HG03520 (cell line): Measurements from ENCODE around the gene DYNLL2.
"Not testable (repeated sequence)": the region's sequence is repeated elsewhere in the genome, so short reads cannot be mapped to it uniquely, and the experiment has no call there.

Source experiments
- ATAC-seq: cut with Tn5 transposase; IDR thresholded peaks from one replicate; pipeline ENCODE4 v1.9.1; 2021; ENCODE audit warnings: mild to moderate bottlenecking, moderate library complexity; ENCODE audit not compliant: unreplicated experiment

DYNLL2 gene

GRCh38 chr17:58066401-58066800, 16.8 kb upstream of the DYNLL2 start:
- ATAC-seq, result no peak

GRCh38 chr17:58072862-58073261, 10.4 kb upstream of the DYNLL2 start:
- ATAC-seq, result no peak

DNA sequence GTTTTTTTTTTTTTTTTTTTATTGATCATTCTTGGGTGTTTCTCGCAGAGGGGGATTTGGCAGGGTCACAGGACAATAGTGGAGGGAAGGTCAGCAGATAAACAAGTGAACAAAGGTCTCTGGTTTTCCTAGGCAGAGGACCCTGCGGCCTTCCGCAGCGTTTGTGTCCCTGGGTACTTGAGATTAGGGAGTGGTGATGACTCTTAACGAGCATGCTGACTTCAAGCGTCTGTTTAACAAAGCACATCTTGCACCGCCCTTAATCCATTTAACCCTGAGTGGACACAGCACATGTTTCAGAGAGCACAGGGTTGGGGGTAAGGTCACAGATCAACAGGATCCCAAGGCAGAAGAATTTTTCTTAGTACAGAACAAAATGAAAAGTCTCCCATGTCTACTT, 10.0 kb upstream of the DYNLL2 start:
- ATAC-seq, result not testable (repeated sequence)

DNA sequence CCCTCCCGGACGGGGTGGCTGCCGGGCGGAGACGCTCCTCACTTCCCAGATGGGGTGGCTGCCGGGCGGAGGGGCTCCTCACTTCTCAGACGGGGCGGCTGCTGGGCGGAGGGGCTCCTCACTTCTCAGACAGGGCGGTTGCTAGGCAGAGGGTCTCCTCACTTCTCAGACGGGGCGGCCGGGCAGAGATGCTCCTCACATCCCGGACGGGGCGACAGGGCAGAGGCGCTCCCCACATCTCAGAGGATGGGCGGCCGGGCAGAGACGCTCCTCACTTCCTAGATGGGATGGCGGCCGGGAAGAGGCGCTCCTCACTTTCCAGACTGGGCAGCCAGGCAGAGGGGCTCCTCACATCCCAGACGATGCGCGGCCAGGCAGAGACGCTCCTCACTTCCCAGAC, 8.8 kb upstream of the DYNLL2 start:
- ATAC-seq, result not testable (repeated sequence)

DNA sequence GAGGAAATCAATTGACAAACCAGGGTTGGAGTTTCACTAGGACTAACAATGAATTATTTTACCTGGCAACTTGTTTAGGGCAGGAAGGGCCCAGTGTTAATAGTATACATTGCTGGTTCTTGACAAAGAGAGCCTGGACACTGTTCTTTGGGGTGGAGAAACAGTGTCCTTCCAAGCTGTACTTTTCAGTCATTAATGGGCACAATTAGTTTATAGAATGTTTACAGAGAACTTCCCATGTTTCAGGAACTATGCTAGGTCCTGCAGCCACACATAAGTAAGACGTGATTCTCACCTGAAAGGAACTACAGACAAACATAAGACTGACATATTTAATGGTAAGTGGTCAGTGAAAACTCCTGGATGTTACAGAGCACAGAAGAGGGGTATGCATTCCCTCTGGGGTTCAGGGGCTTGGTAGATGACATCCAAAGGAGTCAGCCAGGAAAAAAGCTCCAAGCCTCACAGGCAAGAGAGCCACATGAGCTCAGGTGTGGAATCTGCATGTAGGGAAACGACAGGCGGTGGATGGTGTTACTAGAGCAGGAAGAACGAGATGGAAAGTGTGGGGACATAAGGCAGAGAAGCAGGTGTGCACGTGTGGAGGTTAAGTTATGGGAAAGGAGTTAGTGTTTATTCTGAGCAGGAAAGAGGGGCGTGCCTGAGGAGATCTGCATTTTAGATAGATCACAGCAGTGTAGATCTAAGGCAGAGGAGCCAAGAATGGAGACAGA, 3.8 kb upstream of the DYNLL2 start:
- ATAC-seq, result no peak

- ATAC-seq, result no peak
Measured at GRCh38 chr17:58081646-58082340, 1.4 kb upstream of the DYNLL2 start.

- ATAC-seq, result no peak
Measured at GRCh38 chr17:58082341-58082869, 814 bp upstream of the DYNLL2 start.

DNA sequence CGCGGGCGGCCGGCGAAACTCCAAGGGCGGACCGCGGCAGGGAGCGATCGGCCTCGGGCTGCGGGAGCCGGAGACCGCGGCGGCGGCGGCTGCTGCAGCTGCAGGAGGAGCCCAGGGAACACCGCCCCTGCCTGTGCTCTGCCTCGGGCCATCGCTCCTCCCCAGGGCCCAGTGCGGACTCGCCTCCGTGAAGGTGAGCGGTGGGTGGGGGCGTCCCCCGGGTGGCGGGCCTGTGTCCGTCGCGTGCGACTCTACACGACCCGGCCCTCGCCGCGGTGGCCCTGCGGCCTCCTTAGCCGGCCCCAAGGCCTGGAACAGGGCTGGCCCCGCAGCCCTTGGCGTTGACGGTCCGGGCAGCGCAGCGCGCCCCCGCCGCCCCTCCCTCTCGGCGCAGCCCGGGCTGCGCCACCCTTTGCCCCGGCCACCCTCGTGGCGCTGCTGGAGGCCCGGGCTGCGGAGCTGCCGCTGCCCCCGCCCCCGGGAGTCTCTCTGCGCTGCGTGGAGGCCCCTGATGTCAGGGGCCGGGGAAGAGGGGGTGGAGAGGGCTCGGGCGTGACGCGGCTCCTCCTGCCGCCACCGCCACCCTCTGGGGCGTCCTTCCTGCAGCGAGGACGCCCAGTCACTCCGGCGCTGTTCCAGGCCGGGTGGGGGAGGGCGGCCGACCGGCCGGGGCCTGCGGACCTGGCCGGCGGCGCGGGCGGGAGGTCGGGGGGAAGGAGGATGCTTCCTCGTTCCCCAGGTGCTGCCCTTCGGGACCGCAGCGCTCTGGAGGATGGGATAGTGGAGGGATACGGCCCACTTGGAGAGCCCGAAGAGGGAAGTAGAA, 485 bp downstream of the DYNLL2 start:
- peak; percentile 40 for ATAC-seq

DNA sequence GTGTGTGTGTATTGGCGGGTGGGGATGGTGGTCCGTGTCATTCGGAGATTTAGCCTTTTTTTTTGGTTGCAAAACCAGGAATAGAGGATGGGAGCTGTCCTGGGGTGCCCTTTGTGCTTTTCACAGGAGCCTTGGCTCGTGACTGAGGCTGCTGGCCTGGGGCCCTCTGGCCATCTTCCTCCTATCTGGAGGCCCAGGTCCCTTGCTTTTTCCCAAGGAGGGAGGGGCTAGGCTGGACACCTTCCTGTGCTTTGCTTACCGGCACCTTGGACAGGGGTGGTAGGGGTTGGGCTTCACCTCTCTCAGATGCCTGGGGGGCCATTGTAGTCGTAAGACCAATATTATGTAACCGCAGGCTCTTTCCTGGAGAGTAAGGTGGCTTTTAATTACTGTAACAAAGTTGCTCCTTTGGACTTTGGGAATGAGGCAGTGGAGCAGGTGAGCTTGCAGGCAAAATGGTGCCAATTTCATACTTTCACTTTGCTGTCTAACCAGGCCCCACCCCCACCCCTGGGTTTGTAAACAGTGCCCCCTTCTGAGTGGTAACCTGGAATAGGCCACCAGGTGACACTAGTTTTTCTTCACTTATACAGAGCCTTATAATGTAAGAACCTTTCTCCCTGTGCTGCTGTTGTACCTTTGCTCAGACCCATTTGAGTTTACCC, 1.2 kb downstream of the DYNLL2 start:
- ATAC-seq, result no peak

- no peak for ATAC-seq
Measured at GRCh38 chr17:58085039-58085715, 2.0 kb downstream of the DYNLL2 start.

GRCh38 chr17:58086953-58087352, 3.7 kb downstream of the DYNLL2 start:
- ATAC-seq, result no peak

- no peak for ATAC-seq
Measured at GRCh38 chr17:58088624-58089023, 5.4 kb downstream of the DYNLL2 start.

DNA sequence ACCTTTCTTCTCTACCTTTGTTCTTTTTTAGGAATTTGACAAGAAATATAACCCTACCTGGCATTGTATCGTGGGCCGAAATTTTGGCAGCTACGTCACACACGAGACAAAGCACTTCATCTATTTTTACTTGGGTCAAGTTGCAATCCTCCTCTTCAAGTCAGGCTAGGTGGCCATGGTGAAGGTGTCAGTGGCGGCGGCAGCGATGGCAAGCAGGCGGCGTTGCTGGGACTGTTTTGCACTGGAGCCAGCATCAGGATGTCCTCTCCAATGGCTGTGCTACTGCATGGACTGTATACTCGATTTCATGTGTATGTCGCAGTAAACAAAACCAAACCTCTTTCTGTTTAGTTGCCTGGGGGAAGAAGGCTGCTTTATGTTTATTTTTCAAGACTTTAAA, 5.9 kb downstream of the DYNLL2 start:
- ATAC-seq, result no peak

- no peak for ATAC-seq
Measured at GRCh38 chr17:58091024-58091567, 7.9 kb downstream of the DYNLL2 start.

DNA sequence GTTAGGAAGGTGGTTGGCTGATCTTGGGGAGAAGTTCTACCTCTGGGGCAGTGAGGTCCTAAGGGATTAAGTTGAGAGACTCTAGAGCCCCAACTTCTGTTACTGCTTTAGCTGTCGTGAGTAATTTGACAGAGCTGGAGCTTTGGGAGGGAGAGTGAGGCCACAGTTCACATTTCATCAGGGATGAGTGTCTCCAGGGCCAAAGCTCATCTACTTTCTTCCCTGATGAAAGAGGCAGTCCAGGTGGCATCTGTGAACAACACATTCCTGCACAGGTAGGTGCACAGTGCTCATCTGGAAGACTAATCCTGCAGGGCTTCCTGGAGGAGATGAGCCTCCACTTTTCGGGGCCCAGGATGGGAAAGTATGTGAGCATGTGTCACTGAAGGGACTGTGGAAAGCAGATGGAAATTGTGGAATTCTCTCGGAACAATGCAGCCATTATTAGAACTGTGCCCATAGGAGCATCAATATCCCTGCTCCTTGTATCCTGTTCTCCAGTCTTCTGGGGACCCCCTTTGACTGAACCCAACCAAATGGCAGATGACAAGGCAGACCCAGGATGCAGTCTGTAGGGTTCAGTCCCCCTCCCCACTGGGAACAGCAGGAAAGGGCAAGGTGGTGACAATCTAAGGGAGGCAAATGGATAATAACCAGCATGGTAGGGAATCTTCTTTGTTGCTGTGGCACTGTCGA, 9.0 kb downstream of the DYNLL2 start:
- ATAC-seq, result no peak

DNA sequence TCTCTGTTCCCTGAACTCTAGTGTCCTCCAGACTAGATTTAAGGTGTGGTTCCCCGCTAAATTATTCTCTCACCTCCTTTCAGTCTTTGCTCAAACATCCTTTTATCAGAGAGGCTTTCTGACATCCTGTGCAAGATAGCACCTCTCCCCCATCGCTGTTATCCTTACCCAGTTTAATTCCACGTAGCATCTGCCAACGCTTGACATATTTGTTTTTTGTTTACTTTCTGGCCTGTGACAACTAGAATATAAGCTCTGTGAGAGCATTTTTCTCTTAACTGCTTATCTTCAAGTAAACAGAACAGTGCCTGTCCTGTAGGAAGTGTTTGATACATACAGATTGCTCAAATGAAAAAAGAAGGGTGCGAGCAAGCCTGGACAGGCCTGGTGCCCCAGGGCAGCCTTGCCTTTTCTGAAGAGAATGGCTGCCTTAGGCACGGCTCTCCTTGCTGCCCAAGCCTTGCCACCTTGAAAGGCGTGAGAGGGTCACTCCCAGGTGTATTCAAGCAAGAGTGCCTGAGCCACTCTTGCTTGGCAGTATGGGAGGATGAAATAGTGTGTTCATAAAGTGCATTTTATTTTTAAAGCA, 9.7 kb downstream of the DYNLL2 start:
- ATAC-seq, result no peak

DNA sequence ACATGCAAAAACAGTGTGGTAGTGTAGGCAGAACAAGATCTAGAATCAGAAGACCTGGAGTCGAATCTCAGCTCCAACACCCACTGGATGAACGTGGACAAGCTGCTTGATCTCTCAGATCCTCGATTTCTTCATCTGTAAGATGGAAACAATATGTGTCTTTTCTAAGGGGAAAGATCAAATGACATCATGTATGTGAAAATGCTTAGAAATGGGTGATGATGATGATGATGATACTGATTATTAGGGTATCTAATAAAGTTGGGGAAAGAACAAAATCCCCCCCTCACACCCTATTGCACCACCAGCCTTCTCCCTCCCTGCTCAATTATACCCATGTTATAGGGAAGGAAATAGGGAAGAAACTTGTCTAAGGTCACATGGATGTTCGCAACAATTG, 10.9 kb downstream of the DYNLL2 start:
- ATAC-seq, result no peak

DNA sequence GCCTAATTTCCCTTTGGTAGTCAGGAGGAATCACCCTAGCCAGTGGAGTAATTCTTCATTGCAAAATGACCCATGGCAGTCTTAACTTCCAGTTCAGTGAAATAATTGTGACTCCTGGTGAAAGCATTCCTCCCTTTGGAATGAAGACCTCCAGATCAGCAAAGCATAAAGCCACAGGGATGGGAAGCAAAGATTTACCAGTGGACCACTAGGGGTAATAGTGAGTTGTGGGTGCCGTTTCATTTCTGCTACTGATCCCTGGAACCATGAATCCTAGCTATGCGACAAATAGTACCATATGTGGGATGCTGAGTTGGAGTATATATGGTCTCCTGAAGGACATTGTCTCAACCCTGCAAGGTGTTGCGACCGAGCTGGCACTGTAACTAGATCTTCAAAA, 13.7 kb downstream of the DYNLL2 start:
- no peak for ATAC-seq
